ENCODE results near the gene SMIM7.

Gene SMIM7

GRCh38 chr19:16604615-16605014 lies 55.3 kb downstream of the SMIM7 start:
- H3K4me1 Mint-ChIP-seq, result peaks cover 45% of the 10 kb centered on the region
- no peaks in the 10 kb centered on the region for H3K9me3 Mint-ChIP-seq
- no peak for TF ChIP-seq CTCF (IDR thresholded peaks at IDR 0.05; ENCODE audit: unreplicated experiment in 3 of 3)
- no peak overlapping the region for H3K27ac Mint-ChIP-seq
- no peak overlapping the region for H3K4me3 Mint-ChIP-seq
- no peaks in the 10 kb centered on the region for H3K36me3 Mint-ChIP-seq (ENCODE audit: low read depth)
- no peaks in the 10 kb centered on the region for H3K27me3 Mint-ChIP-seq (ENCODE audit: low read depth)

GRCh38 chr19:16603090-16603489 lies 56.9 kb downstream of the SMIM7 start:
- H3K36me3 Mint-ChIP-seq (ENCODE audit: low read depth), result no peaks in the 10 kb centered on the region
- H3K27me3 Mint-ChIP-seq (ENCODE audit: low read depth), result no peaks in the 10 kb centered on the region
- no peaks in the 10 kb centered on the region for H3K9me3 Mint-ChIP-seq

GRCh38 chr19:16601378-16602052 lies 58.4 kb downstream of the SMIM7 start:
- H3K4me3 Mint-ChIP-seq, result no peak overlapping the region
- H3K4me1 Mint-ChIP-seq, result peaks cover 36% of the 10 kb centered on the region
- H3K9me3 Mint-ChIP-seq, result no peaks in the 10 kb centered on the region
- H3K27ac Mint-ChIP-seq, result no peak overlapping the region
- H3K36me3 Mint-ChIP-seq (ENCODE audit: low read depth), result no peaks in the 10 kb centered on the region
- TF ChIP-seq CTCF (IDR thresholded peaks at IDR 0.05; ENCODE audit: unreplicated experiment in 3 of 3), result no peak
- H3K27me3 Mint-ChIP-seq (ENCODE audit: low read depth), result no peaks in the 10 kb centered on the region

More at GRCh38 chr19:16603090-16603489, 56.9 kb downstream of the SMIM7 start:
- H3K4me1 Mint-ChIP-seq, result peaks cover 39% of the 10 kb centered on the region
- H3K4me3 Mint-ChIP-seq, result no peak overlapping the region
- no peak overlapping the region for H3K27ac Mint-ChIP-seq
- no peak for TF ChIP-seq CTCF (IDR thresholded peaks at IDR 0.05; ENCODE audit: unreplicated experiment in 3 of 3)

- TF ChIP-seq CTCF (IDR thresholded peaks at IDR 0.05; ENCODE audit: unreplicated experiment in 3 of 3), result no peak
- H3K4me1 Mint-ChIP-seq, result peaks cover 34% of the 10 kb centered on the region
- no peaks in the 10 kb centered on the region for H3K27me3 Mint-ChIP-seq (ENCODE audit: low read depth)
- no peak overlapping the region for H3K27ac Mint-ChIP-seq
- H3K9me3 Mint-ChIP-seq, result no peaks in the 10 kb centered on the region
- H3K36me3 Mint-ChIP-seq (ENCODE audit: low read depth), result no peaks in the 10 kb centered on the region
- H3K4me3 Mint-ChIP-seq, result no peak overlapping the region
These were observed 59.1 kb downstream of the SMIM7 start for GRCh38 chr19:16600824-16601223.

GRCh38 chr19:16599655-16600346 lies 60.1 kb downstream of the SMIM7 start:
- Mint-ChIP-seq H3K36me3 (ENCODE audit: low read depth) (no peaks in the 10 kb centered on the region), H3K4me1 (peaks cover 24% of the 10 kb centered on the region), H3K27ac (no peak overlapping the region), H3K27me3 (ENCODE audit: low read depth) (no peaks in the 10 kb centered on the region), H3K9me3 (no peaks in the 10 kb centered on the region), H3K4me3 (no peak overlapping the region)
- no peak for TF ChIP-seq CTCF (IDR thresholded peaks at IDR 0.05; ENCODE audit: unreplicated experiment in 3 of 3)

- Mint-ChIP-seq H3K4me3 (no peak overlapping the region), H3K27ac (no peak overlapping the region), H3K36me3 (ENCODE audit: low read depth) (no peaks in the 10 kb centered on the region), H3K27me3 (ENCODE audit: low read depth) (no peaks in the 10 kb centered on the region), H3K9me3 (no peaks in the 10 kb centered on the region), H3K4me1 (peaks cover 15% of the 10 kb centered on the region)
- TF ChIP-seq CTCF (IDR thresholded peaks at IDR 0.05; ENCODE audit: unreplicated experiment in 3 of 3), result no peak
These were observed 61.1 kb downstream of the SMIM7 start for GRCh38 chr19:16598848-16599247.
